ENCODE data around the gene KCNN3. TPM values are rescaled to one million over a fixed set of nuclear protein-coding genes. Genes with fewer than 3 reads are reported as not detected.

KCNN3 gene
- total RNA-seq, 3 donors from 2014 or later (not counting 1 experiment from before 2014, with no cell fraction given), result 0.05 to 0.95 TPM; not detected in 1

- Mint-ChIP-seq H3K27ac (no peak overlapping the region), H3K27me3 (ENCODE audit: low read depth in 2 of 2) (peaks cover 45 to 61% of the 10 kb centered on the region in 2 donors), H3K9me3 (no peaks in the 10 kb centered on the region), H3K4me3 (no peak overlapping the region), H3K4me1 (peaks cover 0 to 6% of the 10 kb centered on the region in 2 donors), H3K36me3 (no peaks in the 10 kb centered on the region)
- ATAC-seq (no peak), DNase-seq (no peak)
- Histone ChIP-seq H3K36me3 (ENCODE audit: control insufficient read depth, insufficient read depth, low read length) (no peaks in the 10 kb centered on the region), H3K27ac (ENCODE audit: low read length) (no peak overlapping the region), H3K27me3 (ENCODE audit: control insufficient read depth, insufficient read depth, low read length) (no peaks in the 10 kb centered on the region), H3K4me1 (ENCODE audit: control insufficient read depth, insufficient read depth, low read length) (no peaks in the 10 kb centered on the region), H3K4me3 (ENCODE audit: low read length) (no peak overlapping the region), H3K9me3 (ENCODE audit: control insufficient read depth, insufficient read depth, low read length) (no peaks in the 10 kb centered on the region)
- intact Hi-C loops (cut with micrococcal nuclease), result no loop called here
- 85% methylated on average over 12 of the region's 12 CpGs for WGBS (ENCODE audit: insufficient coverage)
- TF ChIP-seq, protein P1, sequence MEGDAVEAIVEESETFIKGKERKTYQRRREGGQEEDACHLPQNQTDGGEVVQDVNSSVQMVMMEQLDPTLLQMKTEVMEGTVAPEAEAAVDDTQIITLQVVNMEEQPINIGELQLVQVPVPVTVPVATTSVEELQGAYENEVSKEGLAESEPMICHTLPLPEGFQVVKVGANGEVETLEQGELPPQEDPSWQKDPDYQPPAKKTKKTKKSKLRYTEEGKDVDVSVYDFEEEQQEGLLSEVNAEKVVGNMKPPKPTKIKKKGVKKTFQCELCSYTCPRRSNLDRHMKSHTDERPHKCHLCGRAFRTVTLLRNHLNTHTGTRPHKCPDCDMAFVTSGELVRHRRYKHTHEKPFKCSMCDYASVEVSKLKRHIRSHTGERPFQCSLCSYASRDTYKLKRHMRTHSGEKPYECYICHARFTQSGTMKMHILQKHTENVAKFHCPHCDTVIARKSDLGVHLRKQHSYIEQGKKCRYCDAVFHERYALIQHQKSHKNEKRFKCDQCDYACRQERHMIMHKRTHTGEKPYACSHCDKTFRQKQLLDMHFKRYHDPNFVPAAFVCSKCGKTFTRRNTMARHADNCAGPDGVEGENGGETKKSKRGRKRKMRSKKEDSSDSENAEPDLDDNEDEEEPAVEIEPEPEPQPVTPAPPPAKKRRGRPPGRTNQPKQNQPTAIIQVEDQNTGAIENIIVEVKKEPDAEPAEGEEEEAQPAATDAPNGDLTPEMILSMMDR (IDR thresholded peaks at IDR 0.05), result no peak
Observed at GRCh38 chr1:154808261-154808908, 61.7 kb downstream of the KCNN3 start.

GRCh38 chr1:154807048-154807591, 63.0 kb downstream of the KCNN3 start:
- no peaks in the 10 kb centered on the region for H3K4me1 ChIP-seq (ENCODE audit: control insufficient read depth, insufficient read depth, low read length)
- no peaks in the 10 kb centered on the region for H3K36me3 ChIP-seq (ENCODE audit: control insufficient read depth, insufficient read depth, low read length)
- DNase-seq, result no peak
- H3K4me3 ChIP-seq (ENCODE audit: low read length), result no peak overlapping the region
- H3K9me3 ChIP-seq (ENCODE audit: control insufficient read depth, insufficient read depth, low read length), result no peaks in the 10 kb centered on the region
- no peak overlapping the region for H3K27ac ChIP-seq (ENCODE audit: low read length)
- no peak overlapping the region for H3K27ac Mint-ChIP-seq
- WGBS (ENCODE audit: insufficient coverage), result 39% methylated on average over 12 of the region's 12 CpGs
- H3K27me3 ChIP-seq (ENCODE audit: control insufficient read depth, insufficient read depth, low read length), result no peaks in the 10 kb centered on the region
- TF ChIP-seq, protein P1 (IDR thresholded peaks at IDR 0.05), result no peak
- no peaks in the 10 kb centered on the region for H3K9me3 Mint-ChIP-seq
- H3K4me1 Mint-ChIP-seq, result peaks cover 0 to 6% of the 10 kb centered on the region in 2 donors
- intact Hi-C loops (cut with micrococcal nuclease), result no loop called here
- H3K36me3 Mint-ChIP-seq, result no peaks in the 10 kb centered on the region
- H3K27me3 Mint-ChIP-seq (ENCODE audit: low read depth in 2 of 2), result peaks cover 45 to 62% of the 10 kb centered on the region in 2 donors
- no peak for ATAC-seq
- H3K4me3 Mint-ChIP-seq, result no peak overlapping the region

GRCh38 chr1:154806333-154806732, 63.7 kb downstream of the KCNN3 start:
- Mint-ChIP-seq H3K9me3 (no peaks in the 10 kb centered on the region), H3K27me3 (ENCODE audit: low read depth in 2 of 2) (peaks cover 47 to 67% of the 10 kb centered on the region in 2 donors), H3K4me3 (no peak overlapping the region), H3K36me3 (no peaks in the 10 kb centered on the region), H3K4me1 (peaks cover 0 to 6% of the 10 kb centered on the region in 2 donors), H3K27ac (no peak overlapping the region)
- 41% methylated on average over 3 of the region's 3 CpGs for WGBS (ENCODE audit: insufficient coverage)
- TF ChIP-seq, protein P1 (IDR thresholded peaks at IDR 0.05), result no peak
- Histone ChIP-seq H3K27ac (ENCODE audit: low read length) (no peak overlapping the region), H3K36me3 (ENCODE audit: control insufficient read depth, insufficient read depth, low read length) (no peaks in the 10 kb centered on the region), H3K4me3 (ENCODE audit: low read length) (no peak overlapping the region), H3K9me3 (ENCODE audit: control insufficient read depth, insufficient read depth, low read length) (no peaks in the 10 kb centered on the region), H3K27me3 (ENCODE audit: control insufficient read depth, insufficient read depth, low read length) (no peaks in the 10 kb centered on the region), H3K4me1 (ENCODE audit: control insufficient read depth, insufficient read depth, low read length) (no peaks in the 10 kb centered on the region)
- ATAC-seq, result no peak
- intact Hi-C loops (cut with micrococcal nuclease), result no loop called here
- no peak for DNase-seq
